Measurements from ENCODE around the gene ATF7.

- TF ChIP-seq, protein P1, sequence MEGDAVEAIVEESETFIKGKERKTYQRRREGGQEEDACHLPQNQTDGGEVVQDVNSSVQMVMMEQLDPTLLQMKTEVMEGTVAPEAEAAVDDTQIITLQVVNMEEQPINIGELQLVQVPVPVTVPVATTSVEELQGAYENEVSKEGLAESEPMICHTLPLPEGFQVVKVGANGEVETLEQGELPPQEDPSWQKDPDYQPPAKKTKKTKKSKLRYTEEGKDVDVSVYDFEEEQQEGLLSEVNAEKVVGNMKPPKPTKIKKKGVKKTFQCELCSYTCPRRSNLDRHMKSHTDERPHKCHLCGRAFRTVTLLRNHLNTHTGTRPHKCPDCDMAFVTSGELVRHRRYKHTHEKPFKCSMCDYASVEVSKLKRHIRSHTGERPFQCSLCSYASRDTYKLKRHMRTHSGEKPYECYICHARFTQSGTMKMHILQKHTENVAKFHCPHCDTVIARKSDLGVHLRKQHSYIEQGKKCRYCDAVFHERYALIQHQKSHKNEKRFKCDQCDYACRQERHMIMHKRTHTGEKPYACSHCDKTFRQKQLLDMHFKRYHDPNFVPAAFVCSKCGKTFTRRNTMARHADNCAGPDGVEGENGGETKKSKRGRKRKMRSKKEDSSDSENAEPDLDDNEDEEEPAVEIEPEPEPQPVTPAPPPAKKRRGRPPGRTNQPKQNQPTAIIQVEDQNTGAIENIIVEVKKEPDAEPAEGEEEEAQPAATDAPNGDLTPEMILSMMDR (conservative IDR thresholded peaks at IDR 0.05), result no peak
- TF ChIP-seq EZH2 (IDR thresholded peaks at IDR 0.05; ENCODE audit: low read depth), result no peak
These were observed 128.7 kb downstream of the ATF7 start for GRCh38 chr12:53497461-53497860.

All from PC-9 (cell line).